IMR-90 (cell line): Measurements from ENCODE around the gene FAM20A. TPM values are rescaled to one million over a fixed set of nuclear protein-coding genes. Genes with fewer than 3 reads are reported as not detected.

Experiments
- ATAC-seq: fragments of 200-7000 bp; cut with Tn5 transposase; 2 replicates; pipeline ENCODE4 v1.9.1; 2020; ENCODE audit warnings: low read depth, mild to moderate bottlenecking, moderate library complexity
- BruUV-seq: library from RNA; stranded (reverse); fragments of 400-500 nt; replicated peaks from 2 replicates; lab custom pipeline; 2021; lab: Mats Ljungman, UMichigan
- CTCF ChIA-PET: fragments of 300-600 bp; formaldehyde crosslinking; extraction: SDS; loops from one replicate; lab custom pipeline; 2021; ENCODE audit warnings: antibody characterized with exemption; lab: Yijun Ruan, JAX
- POLR2A ChIA-PET: fragments of 300-600 bp; sonication (Branson Sonifier 250); formaldehyde crosslinking; loops from one replicate; lab custom pipeline; 2022; ENCODE audit warnings: antibody characterized with exemption; ENCODE audit not compliant: unreplicated experiment; lab: Charles Lee
- DNase-seq: peaks from one replicate; pipeline ENCODE4 v3.0.0; 2013
- H2AFZ ChIP-seq: replicated peaks from 2 replicates; pipeline ENCODE3; 2013; ENCODE audit warnings: low read length, mild to moderate bottlenecking; ENCODE audit not compliant: poor library complexity
- H2AK5ac ChIP-seq: 2 replicates; pipeline ENCODE4 v1.6.1; 2013; ENCODE audit warnings: low read depth, low read length, inconsistent platforms
- H2AK9ac ChIP-seq: replicated peaks from 2 replicates; pipeline ENCODE3; 2013; ENCODE audit warnings: mild to moderate bottlenecking, low read depth, low read length, moderate library complexity; ENCODE audit not compliant: poor library complexity
- H2BK120ac ChIP-seq: 2 replicates; pipeline ENCODE4 v1.6.1; 2013; ENCODE audit warnings: low read depth, low read length, inconsistent platforms
- H2BK15ac ChIP-seq: 3 replicates; pipeline ENCODE4 v1.6.1; 2013; ENCODE audit warnings: low read depth, low read length, inconsistent platforms
- H2BK20ac ChIP-seq: 2 replicates; pipeline ENCODE4 v1.6.1; 2013; ENCODE audit warnings: low read depth, mild to moderate bottlenecking, inconsistent platforms, low read length, moderate library complexity
- H2BK5ac ChIP-seq: 2 replicates; pipeline ENCODE4 v1.6.1; 2013; ENCODE audit warnings: mild to moderate bottlenecking, low read depth, low read length, inconsistent platforms; ENCODE audit not compliant: poor library complexity, severe bottlenecking
- H3K14ac ChIP-seq: replicated peaks from 2 replicates; pipeline ENCODE4 v1.6.1; 2013; ENCODE audit warnings: low read depth, low read length, inconsistent platforms
- H3K18ac ChIP-seq: 2 replicates; pipeline ENCODE4 v1.6.1; 2013; ENCODE audit warnings: low read depth, low read length, control low read depth
- H3K23ac ChIP-seq: 2 replicates; pipeline ENCODE4 v1.6.1; 2013; ENCODE audit warnings: low read depth, low read length, inconsistent platforms
- H3K27ac ChIP-seq: 2 replicates; pipeline ENCODE4 v1.5.1; 2013; ENCODE audit warnings: mild to moderate bottlenecking, control low read depth, low read length; ENCODE audit not compliant: insufficient read depth
- H3K27me3 ChIP-seq: 2 replicates; pipeline ENCODE4 v1.6.1; 2013; ENCODE audit warnings: low read length; ENCODE audit not compliant: control insufficient read depth, insufficient read depth
- H3K36me3 ChIP-seq: 2 replicates; pipeline ENCODE4 v1.6.1; 2013; ENCODE audit warnings: low read length, mixed read lengths; ENCODE audit not compliant: control insufficient read depth, insufficient read depth
- H3K4ac ChIP-seq: 2 replicates; pipeline ENCODE4 v1.6.1; 2013; ENCODE audit warnings: low read depth, low read length, inconsistent platforms
- H3K4me1 ChIP-seq: 2 replicates; pipeline ENCODE4 v1.6.1; 2013; ENCODE audit warnings: low read length, mixed read lengths; ENCODE audit not compliant: control insufficient read depth, insufficient read depth
- H3K4me2 ChIP-seq: 2 replicates; pipeline ENCODE4 v1.6.1; 2013; ENCODE audit warnings: low read depth, mild to moderate bottlenecking, control low read depth, low read length, moderate library complexity
- H3K4me3 ChIP-seq: 2 replicates; pipeline ENCODE4 v1.5.1; 2013; ENCODE audit warnings: low read depth, mild to moderate bottlenecking, control low read depth, low read length, moderate library complexity; ENCODE audit not compliant: insufficient read depth
- H3K56ac ChIP-seq: 2 replicates; pipeline ENCODE4 v1.6.1; 2013; ENCODE audit warnings: low read length, inconsistent platforms; ENCODE audit not compliant: insufficient read depth; ENCODE audit errors: extremely low read depth
- H3K79me1 ChIP-seq, 2 experiments: 2 replicates each; pipeline ENCODE4 v1.6.1; 2013; ENCODE audit warnings: low read length in 2 of 2, inconsistent platforms in 1 of 2, low read depth in 1 of 2
- H3K9ac ChIP-seq: 2 replicates; pipeline ENCODE4 v1.6.1; 2013; ENCODE audit warnings: low read depth, low read length, control low read depth
- H3K9me1 ChIP-seq: 2 replicates; pipeline ENCODE4 v1.6.1; 2013; ENCODE audit warnings: low read length, inconsistent platforms; ENCODE audit not compliant: insufficient read depth
- H3K9me3 ChIP-seq: 2 replicates; pipeline ENCODE4 v1.6.1; 2013; ENCODE audit warnings: low read length; ENCODE audit not compliant: control insufficient read depth, insufficient read depth
- H4K20me1 ChIP-seq: 2 replicates; pipeline ENCODE4 v1.6.1; 2013; ENCODE audit warnings: low read length, inconsistent platforms; ENCODE audit not compliant: insufficient read depth
- H4K5ac ChIP-seq: 2 replicates; pipeline ENCODE4 v1.6.1; 2013; ENCODE audit warnings: mild to moderate bottlenecking, low read depth, low read length, control low read depth
- H4K8ac ChIP-seq, 2 experiments: 2 replicates each; pipeline ENCODE4 v1.6.1; 2013; ENCODE audit warnings: low read depth in 2 of 2, low read length in 2 of 2, control low read depth in 1 of 2, inconsistent platforms in 1 of 2
- H4K91ac ChIP-seq: 2 replicates; pipeline ENCODE4 v1.6.1; 2013; ENCODE audit warnings: low read depth, low read length, inconsistent platforms; ENCODE audit not compliant: insufficient read depth
- BHLHE40 ChIP-seq: fragments of 150-350 bp; IDR thresholded peaks from 2 replicates; pipeline ENCODE4 v1.6.1; 2016; ENCODE audit warnings: mild to moderate bottlenecking, low read depth, low read length
- CEBPB ChIP-seq: IDR thresholded peaks from 2 replicates; pipeline ENCODE4 v1.6.1; 2012; ENCODE audit warnings: low read depth, low read length, improper control_type of control experiment
- CTCF ChIP-seq: conservative IDR thresholded peaks from 2 replicates; pipeline ENCODE4 v1.5.1; 2012; ENCODE audit warnings: mild to moderate bottlenecking, low read depth, low read length, improper control_type of control experiment
- FOS ChIP-seq: fragments of 150-350 bp; IDR thresholded peaks from 2 replicates; pipeline ENCODE4 v1.6.1; 2016; ENCODE audit warnings: low read depth, low read length
- MAFK ChIP-seq: IDR thresholded peaks from 2 replicates; pipeline ENCODE4 v1.6.1; 2012; ENCODE audit warnings: low read depth, low read length, improper control_type of control experiment
- MAZ ChIP-seq: IDR thresholded peaks from 2 replicates; pipeline ENCODE4 v1.6.1; 2012; ENCODE audit warnings: low read depth, mild to moderate bottlenecking, low read length, improper control_type of control experiment, moderate library complexity, borderline replicate concordance
- MXI1 ChIP-seq: IDR thresholded peaks from 2 replicates; pipeline ENCODE4 v1.6.1; 2012; ENCODE audit warnings: low read depth, mild to moderate bottlenecking, low read length, moderate library complexity, borderline replicate concordance
- NFE2L2 ChIP-seq: fragments of 150-350 bp; IDR thresholded peaks from 2 replicates; pipeline ENCODE4 v1.6.1; 2016; ENCODE audit warnings: low read depth, mild to moderate bottlenecking, low read length
- POLR2A ChIP-seq: IDR thresholded peaks from 2 replicates; pipeline ENCODE4 v1.6.1; 2012; ENCODE audit warnings: mild to moderate bottlenecking, low read depth, low read length
- RCOR1 ChIP-seq: IDR thresholded peaks from 2 replicates; pipeline ENCODE4 v1.6.1; 2012; ENCODE audit warnings: mild to moderate bottlenecking, low read length, improper control_type of control experiment; ENCODE audit not compliant: insufficient replicate concordance
- RFX5 ChIP-seq: IDR thresholded peaks from 2 replicates; pipeline ENCODE4 v1.8.0; 2012; ENCODE audit warnings: low read depth, mild to moderate bottlenecking, low read length, moderate library complexity
- USF2 ChIP-seq: fragments of 150-350 bp; IDR thresholded peaks from 2 replicates; pipeline ENCODE4 v1.6.1; 2017; ENCODE audit warnings: mild to moderate bottlenecking, antibody characterized with exemption, low read length, low read depth
- WGBS, 2 experiments: methylation state at CpG; one replicate each; pipeline versions ENCODE4 v1.1.5 to v1.1.7; 2013; ENCODE audit warnings: missing lambda C conversion rate in 2 of 2; ENCODE audit not compliant: insufficient read length in 1 of 2; ENCODE audit errors: extremely low coverage in 2 of 2; 5-methylcytosine and 5-hydroxymethylcytosine counted together
- dilution Hi-C: fragments of 300-500 bp; cut with HindIII; formaldehyde crosslinking; loops from one replicate; pipeline ENCODE4 v1.14.3; 2018; ENCODE audit warnings: low sequenced_read_pairs; ENCODE audit not compliant: unreplicated experiment
- in situ Hi-C: fragments of 300-500 bp; cut with MboI; formaldehyde crosslinking; loops from 3 replicates; pipeline ENCODE4 v1.14.3; 2019; ENCODE audit warnings: low sequenced_read_pairs, inconsistent platforms, mixed read lengths
- intact Hi-C: fragments of 100-400 bp; cut with micrococcal nuclease; formaldehyde crosslinking; loops from 2 replicates; pipeline ENCODE4 v1.10.0; 2022
- polyA plus RNA-seq, 3 experiments: library from polyadenylated mRNA; depleted of rRNA; stranded (reverse); fragments of >200 nt; gene quantifications; 2 replicates each; pipeline ENCODE4 v1.2.3, GENCODE V29; 2012; ENCODE audit warnings: low replicate concordance in 1 of 3
- total RNA-seq: library from RNA; depleted of rRNA; stranded (reverse); fragments of >200 nt; gene quantifications from 2 replicates; pipeline ENCODE4 v1.2.3, GENCODE V29; 2012

The FAM20A gene
- total and polyA plus RNA-seq, 2 of the 4 experiments (the other 2 are of a cell fraction), result not detected

- no peak for TF ChIP-seq USF2
These were observed 91.8 kb downstream of the FAM20A start (continued) for GRCh38 chr17:68509141-68510057.

- Histone ChIP-seq H3K27ac (no peak overlapping the region), H3K4me1 (no peaks in the 10 kb centered on the region), H3K27me3 (no peaks in the 10 kb centered on the region), H3K4ac (no peak overlapping the region), H2AK5ac (no peak overlapping the region), H3K9me3 (no peaks in the 10 kb centered on the region), H2AK9ac (no peak overlapping the region), H4K5ac (no peak overlapping the region), H3K14ac (no peak overlapping the region), H4K8ac (no peak overlapping the region), H2BK120ac (no peak overlapping the region), H3K4me3 (no peak overlapping the region), H2BK20ac (no peak overlapping the region), H3K56ac (no peak overlapping the region), H3K9ac (no peak overlapping the region), H4K20me1 (no peaks in the 10 kb centered on the region), H2BK15ac (no peak overlapping the region), H3K79me1 (no peaks in the 10 kb centered on the region), H2AFZ (no peak overlapping the region), H3K4me2 (no peak overlapping the region), H4K91ac (no peak overlapping the region), H2BK5ac (no peak overlapping the region), H3K36me3 (no peaks in the 10 kb centered on the region), H3K23ac (no peak overlapping the region), H3K9me1 (no peaks in the 10 kb centered on the region; the same call in 1 of the 2 replicates), H3K18ac (no peak overlapping the region)
- no TSS peak for BruUV-seq
- dilution Hi-C loops, result no loop called here
- WGBS, 2 experiments, result 100% methylated on average over 1 of the region's 3 CpGs; no CpG with 5 or more reads in 1 of the 2 experiments
- intact Hi-C loops, result no loop called here
- CTCF ChIA-PET, result interaction anchor here (0.7 kb wide), 1 partner anchor 1033 kb away, joined by 6 read pairs; no protein-coding TSS in a partner anchor
- in situ Hi-C loops, result no loop called here
- no peak for ATAC-seq
- POLR2A ChIA-PET, result no interaction called here
- DNase-seq, result no peak
- TF ChIP-seq MAFK (no peak), CEBPB (no peak), MAZ (no peak), MXI1 (no peak), RCOR1 (no peak), BHLHE40 (no peak), POLR2A (no peak), CTCF (no peak), FOS (no peak), USF2 (no peak), NFE2L2 (no peak), RFX5 (no peak)
These were observed 93.6 kb downstream of the FAM20A start for GRCh38 chr17:68507576-68507975.
